ENCODE data around the gene RTKN. TPM values are rescaled to one million over a fixed set of nuclear protein-coding genes. Genes with fewer than 3 reads are reported as not detected.

The RTKN gene
- total and polyA plus RNA-seq, 12 donors, result 9.3 to 33.9 (median 16.2) TPM

GRCh38 chr2:74387346-74387745 is 54.4 kb downstream of the RTKN start:
- Histone ChIP-seq H3K36me3 (peaks cover 0 to 20% (median 0%) of the 10 kb centered on the region in 9 donors), H3K27ac (peak overlapping the region in 8 of 10 donors; percentile 17 to 71 (median 56)), H3K4me3 (no peak overlapping the region), H3K9me3 (no peaks in the 10 kb centered on the region), H3K27me3 (no peaks in the 10 kb centered on the region), H3K4me1 (peaks cover 14 to 90% (median 77%) of the 10 kb centered on the region in 9 donors)
- DNase-seq (no peak), ATAC-seq (peak in 1 of 8 donors; percentile 22)
- TF ChIP-seq, protein P1, sequence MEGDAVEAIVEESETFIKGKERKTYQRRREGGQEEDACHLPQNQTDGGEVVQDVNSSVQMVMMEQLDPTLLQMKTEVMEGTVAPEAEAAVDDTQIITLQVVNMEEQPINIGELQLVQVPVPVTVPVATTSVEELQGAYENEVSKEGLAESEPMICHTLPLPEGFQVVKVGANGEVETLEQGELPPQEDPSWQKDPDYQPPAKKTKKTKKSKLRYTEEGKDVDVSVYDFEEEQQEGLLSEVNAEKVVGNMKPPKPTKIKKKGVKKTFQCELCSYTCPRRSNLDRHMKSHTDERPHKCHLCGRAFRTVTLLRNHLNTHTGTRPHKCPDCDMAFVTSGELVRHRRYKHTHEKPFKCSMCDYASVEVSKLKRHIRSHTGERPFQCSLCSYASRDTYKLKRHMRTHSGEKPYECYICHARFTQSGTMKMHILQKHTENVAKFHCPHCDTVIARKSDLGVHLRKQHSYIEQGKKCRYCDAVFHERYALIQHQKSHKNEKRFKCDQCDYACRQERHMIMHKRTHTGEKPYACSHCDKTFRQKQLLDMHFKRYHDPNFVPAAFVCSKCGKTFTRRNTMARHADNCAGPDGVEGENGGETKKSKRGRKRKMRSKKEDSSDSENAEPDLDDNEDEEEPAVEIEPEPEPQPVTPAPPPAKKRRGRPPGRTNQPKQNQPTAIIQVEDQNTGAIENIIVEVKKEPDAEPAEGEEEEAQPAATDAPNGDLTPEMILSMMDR (IDR thresholded peaks at IDR 0.05), result no peak
- intact Hi-C loops (cut with DNase I), result no loop called here
- 68 to 79% methylated on average over 1 of the region's 1 CpG for whole genome bisulfite sequencing, 2 donors

GRCh38 chr2:74385396-74385795 is 56.3 kb downstream of the RTKN start:
- intact Hi-C loops (cut with DNase I), result no loop called here
- TF ChIP-seq, protein P1 (IDR thresholded peaks at IDR 0.05), result no peak
- peak in 1 of 8 donors; percentile 43 for ATAC-seq
- no peak overlapping the region for H3K4me3 ChIP-seq
- no peaks in the 10 kb centered on the region for H3K27me3 ChIP-seq
- peaks cover 12 to 100% (median 89%) of the 10 kb centered on the region in 9 donors for H3K4me1 ChIP-seq
- H3K36me3 ChIP-seq, result peaks cover 0 to 24% (median 0%) of the 10 kb centered on the region in 9 donors
- WGBS, 2 donors, result 80 to 84% methylated on average over 8 of the region's 8 CpGs
- peak overlapping the region in 3 of 10 donors; percentile 13 to 70 (median 57) for H3K27ac ChIP-seq
- no peak for DNase-seq
- no peaks in the 10 kb centered on the region for H3K9me3 ChIP-seq

DNA sequence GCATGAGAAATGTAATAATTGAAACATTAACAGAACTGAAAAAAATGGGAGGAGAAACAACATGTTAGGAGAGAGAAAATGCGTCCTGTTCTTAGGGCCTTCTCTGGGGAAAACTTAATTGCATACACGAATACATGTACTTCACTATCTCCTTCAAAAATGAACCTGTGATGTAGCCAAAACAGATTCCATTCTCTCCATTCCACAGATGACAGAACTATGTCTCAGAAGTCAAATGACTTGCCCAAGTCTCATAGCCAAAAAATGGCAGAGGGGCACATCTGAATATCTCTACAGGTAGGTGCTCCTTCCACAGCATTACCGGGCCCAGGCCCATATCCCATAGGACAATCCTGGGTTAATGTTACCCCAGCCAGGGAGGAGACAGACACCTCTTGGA is 57.7 kb downstream of the RTKN start:
- 56 to 59% methylated on average over 3 of the region's 3 CpGs for WGBS, 2 donors
- no peak for ATAC-seq
- H3K4me1 ChIP-seq, result peaks cover 14 to 100% (median 89%) of the 10 kb centered on the region in 9 donors

DNA sequence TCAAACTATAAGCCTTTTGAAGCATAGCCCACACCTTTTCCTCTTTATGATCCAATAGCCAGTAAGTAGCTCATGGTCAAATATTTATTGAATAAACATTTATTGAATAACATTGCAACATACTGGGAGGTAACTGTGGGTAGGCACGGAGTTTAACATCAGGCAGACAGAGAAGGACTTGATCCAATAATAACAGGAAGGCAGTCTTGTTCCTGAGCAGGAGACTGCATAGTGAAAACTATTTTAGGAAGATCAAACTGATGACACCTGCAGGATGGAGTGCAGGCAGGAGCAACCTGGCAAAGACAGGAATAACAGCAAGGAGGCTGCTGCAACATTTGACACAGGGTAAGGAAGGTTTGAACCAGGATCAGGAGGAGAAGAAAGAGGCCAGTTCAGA is 58.5 kb downstream of the RTKN start:
- Histone ChIP-seq H3K9me3 (no peaks in the 10 kb centered on the region), H3K36me3 (peaks cover 0 to 24% (median 0%) of the 10 kb centered on the region in 9 donors), H3K4me1 (peaks cover 14 to 100% (median 88%) of the 10 kb centered on the region in 9 donors), H3K27me3 (no peaks in the 10 kb centered on the region), H3K27ac (peak overlapping the region in 7 of 10 donors; percentile 16 to 70 (median 46)), H3K4me3 (no peak overlapping the region)
- TF ChIP-seq, protein P1 (IDR thresholded peaks at IDR 0.05), result no peak
- no peak for DNase-seq
- peak in 4 of 8 donors; percentile 14 to 40 (median 23) for ATAC-seq
- 5 to 9% methylated on average over 1 of the region's 1 CpG for WGBS, 2 donors
- intact Hi-C loops (cut with DNase I), result no loop called here

More for the DNA sequence above, 57.7 kb downstream of the RTKN start:
- Histone ChIP-seq H3K27ac (peak overlapping the region in 5 of 10 donors; percentile 42 to 70 (median 57)), H3K4me3 (no peak overlapping the region), H3K36me3 (peaks cover 0 to 24% (median 0%) of the 10 kb centered on the region in 9 donors), H3K27me3 (no peaks in the 10 kb centered on the region), H3K9me3 (no peaks in the 10 kb centered on the region)
- TF ChIP-seq, protein P1 (IDR thresholded peaks at IDR 0.05), result no peak
- DNase-seq, result no peak
- intact Hi-C loops (cut with DNase I), result no loop called here

Measured in heart right ventricle (tissue), 16 donors.